Measurements from ENCODE around the gene TTC9B. TPM values are rescaled to one million over a fixed set of nuclear protein-coding genes. Genes with fewer than 3 reads are reported as not detected.
"Not testable (repeated sequence)": the region's sequence is repeated elsewhere in the genome, so short reads cannot be mapped to it uniquely, and the experiment has no call there.

Gene TTC9B
- total RNA-seq, 1 donor from 2014 or later, result not detected

DNA sequence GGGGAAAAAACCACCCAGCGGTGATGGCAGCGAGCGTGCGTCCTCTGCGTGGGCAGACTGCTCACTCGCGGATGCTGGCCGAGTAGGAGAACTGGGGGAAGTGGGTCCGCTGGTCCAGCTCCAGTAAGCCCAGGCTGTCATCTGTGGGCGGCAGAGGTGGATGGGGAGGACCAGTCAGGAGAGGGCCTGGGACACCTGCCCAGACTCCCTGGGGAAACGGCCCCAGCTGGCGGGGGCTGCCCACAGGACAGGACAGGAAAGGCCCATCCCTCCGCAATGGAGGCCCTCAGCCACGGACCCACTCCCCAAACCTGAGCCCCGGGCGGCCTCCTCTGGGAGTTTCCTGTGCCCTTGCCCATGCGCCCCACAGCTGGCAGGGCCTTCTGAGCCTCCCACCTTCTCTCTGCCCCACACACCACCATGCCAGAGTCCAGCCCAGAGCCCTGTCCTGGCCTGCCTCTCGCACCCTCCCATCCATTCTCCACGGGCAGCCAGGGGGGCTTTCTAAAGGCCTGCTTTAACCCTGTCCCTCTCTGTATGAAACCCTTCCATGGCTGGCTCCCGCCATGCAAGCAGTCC, 15.7 kb upstream of the TTC9B start:
- DNase-seq (ENCODE audit: low read depth), result no peak

DNA sequence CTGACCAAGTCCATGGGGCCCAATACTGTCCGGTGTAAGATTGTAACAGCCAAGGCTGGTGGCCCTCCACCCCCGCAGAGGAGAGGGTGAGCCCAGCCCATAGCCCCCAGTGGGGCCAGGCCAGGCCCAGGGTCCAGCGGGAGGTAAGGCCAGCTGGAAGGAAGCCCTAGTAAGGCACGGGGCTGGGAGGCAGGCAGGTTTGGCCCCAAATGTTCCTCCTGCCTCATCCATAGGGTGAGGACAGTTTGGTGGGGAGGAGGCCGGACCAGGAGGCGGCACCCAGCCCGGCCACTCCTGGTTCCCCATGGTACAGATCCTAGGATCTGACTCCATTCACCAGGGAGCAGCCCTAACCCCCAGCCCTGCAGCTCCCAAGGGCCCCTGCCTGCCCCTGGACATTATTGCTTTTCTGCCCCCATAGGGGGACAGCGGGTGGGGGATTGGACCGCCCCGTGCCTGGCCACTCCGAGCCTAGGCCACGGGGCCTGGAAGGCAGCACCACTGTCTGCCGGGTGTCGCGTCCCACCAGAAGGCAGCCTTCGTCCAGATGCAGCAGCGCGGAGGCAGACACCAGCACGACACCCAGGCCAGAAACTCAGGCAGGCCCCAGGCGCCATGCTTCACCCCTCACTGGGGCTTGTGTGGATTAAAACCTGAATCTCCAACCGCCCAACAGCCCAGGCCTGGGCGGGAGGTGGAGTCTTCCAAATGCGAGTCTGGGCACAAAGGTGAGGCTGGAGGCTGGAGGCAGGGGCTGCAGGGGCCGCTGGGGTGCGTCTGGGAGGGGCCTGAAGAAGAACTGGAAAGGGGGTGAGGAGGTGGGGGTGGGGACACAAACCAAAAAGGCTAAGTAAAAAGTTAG, 15.0 kb upstream of the TTC9B start:
- no peak for DNase-seq (ENCODE audit: low read depth)

DNA sequence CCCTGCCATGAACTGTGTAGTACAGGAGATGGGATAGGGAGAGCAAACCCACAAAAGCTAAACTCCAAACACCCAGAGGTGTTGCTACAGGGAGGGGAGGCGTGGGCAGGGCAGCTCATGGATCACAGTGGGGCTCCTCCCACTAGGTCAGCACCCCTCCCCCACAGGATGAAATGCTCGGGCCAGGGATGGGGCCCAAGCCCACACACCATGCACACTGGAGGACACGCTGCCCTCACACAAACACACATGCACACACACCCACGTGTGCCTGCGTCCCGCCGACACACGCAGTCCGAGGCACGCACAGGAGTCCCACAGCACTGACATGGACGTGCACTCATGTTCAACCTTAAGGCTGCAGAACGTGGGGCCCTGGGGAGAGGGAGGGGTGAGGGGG, 14.3 kb upstream of the TTC9B start:
- DNase-seq (ENCODE audit: low read depth), result no peak

DNA sequence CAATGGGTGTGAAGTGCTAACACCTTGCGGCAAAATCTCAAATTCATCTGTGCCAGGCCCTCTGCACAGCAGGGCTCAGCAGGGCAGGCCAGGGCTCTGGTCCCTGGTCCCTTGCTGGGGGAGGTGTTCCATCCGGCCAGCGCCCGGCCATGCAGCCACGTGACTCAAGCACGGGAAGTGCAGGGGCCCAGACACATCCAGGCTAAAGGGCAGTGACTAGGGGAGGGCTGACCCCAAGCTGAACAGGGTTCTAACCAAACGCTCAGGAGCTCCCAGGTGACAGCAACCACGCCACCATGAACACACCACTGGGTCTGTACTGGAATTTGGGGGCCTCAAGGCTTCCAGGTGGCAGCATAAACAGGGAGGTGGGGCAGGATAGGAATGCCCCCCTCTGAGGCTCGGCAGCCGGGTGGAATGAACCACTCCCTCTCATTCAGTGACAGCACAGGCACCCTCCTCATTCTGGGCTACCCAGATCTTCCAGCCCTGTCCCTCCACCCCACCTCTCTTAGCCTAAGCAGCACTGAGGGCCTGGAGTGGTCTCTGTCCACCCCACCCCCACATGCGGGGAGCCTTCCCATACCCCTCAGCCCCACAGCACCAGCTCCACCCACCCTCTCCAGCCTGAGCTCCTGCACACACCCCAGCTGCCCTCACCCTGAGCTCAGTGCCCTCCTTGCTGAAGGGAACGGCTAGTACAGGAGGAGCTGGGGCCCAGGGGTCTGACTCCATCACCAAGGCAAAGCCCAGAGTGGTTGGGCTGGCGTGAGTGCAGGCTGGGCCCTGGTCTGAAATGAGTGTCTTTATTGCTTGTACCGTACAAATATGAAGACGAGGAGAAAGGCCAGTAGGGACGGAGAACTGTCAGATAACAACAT, 13.6 kb upstream of the TTC9B start:
- no peak for DNase-seq (ENCODE audit: low read depth)

DNA sequence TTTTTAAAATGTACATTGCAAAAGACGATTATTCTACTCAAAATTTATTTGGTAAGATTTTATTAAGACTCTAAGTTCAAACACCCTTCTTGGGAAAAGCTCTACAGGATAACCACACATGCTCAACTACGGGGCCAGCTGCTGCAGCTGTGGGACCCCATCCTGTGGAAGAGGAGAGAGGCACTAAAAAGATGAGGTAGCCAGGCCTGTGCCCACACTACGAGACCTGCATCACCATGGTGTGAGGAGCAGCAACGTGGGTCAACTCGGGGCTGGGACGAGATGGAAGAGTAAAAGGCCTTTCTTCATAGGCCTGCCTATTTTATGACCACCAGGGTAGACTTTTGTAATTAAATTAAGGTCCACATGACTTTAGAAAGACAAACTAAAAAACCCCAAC, 12.9 kb upstream of the TTC9B start:
- no peak for DNase-seq (ENCODE audit: low read depth)

DNA sequence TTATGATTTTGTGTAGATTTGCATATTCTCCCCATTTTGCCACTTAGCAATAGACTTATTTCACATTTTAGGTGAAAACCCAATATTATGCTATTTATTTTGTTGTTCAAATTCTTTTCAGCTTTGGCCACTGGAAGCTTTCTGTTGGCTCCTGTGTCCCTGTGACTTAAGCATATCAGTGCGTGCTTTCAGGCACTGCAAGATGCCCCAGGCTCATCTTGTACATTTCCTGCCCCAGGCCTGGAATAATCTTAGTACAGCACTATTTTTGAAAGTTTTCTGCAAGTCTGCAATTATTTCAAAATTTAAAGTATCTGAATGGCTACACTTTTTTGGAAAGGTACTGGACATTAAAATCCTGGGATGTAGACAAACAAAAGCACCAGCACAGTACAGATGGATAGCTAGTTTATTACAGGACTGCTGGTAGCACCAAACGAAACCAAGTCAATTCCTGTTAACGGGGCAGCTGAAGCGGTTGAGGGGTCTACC, 11.8 kb upstream of the TTC9B start:
- no peak for DNase-seq (ENCODE audit: low read depth)

DNA sequence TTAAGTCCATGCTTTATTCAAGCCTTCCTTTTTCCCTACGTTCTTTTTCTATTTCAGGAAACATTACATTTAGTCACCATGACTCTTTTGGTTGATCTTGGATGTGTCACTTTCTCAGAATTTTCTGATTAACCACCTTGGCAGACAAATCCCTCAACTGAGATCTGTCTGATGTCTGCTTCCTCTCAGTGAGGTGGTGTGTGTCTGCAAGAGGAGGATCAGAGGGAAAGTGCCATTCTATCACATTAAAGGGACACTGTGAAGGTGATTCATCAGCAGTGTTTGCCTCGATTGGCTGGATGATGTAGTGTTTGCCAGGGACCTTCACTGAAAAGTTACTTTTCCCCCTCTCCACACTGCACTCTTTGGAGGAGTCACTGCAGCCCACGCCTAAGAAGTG, 11.3 kb upstream of the TTC9B start:
- DNase-seq (ENCODE audit: low read depth), result peak; percentile 16

DNA sequence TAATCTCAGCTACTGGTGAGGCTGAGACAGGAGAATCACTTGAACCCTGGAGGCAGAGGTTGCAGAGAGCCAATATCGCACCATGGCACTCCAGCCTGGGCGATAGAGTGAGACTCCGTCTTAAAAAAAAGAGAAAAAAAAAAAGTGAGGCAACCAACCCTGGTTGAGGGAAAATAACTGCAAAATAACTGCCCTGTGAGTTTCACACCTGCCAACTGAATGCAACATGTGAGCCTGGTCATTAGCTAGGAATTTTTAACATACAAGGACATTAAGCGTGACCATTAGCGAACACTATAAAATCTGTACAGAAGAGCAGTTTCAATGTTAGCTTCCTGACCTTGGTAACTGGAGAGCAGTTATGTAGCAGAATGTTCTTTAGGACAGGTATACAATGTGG, 10.7 kb upstream of the TTC9B start:
- no peak for DNase-seq (ENCODE audit: low read depth)

DNA sequence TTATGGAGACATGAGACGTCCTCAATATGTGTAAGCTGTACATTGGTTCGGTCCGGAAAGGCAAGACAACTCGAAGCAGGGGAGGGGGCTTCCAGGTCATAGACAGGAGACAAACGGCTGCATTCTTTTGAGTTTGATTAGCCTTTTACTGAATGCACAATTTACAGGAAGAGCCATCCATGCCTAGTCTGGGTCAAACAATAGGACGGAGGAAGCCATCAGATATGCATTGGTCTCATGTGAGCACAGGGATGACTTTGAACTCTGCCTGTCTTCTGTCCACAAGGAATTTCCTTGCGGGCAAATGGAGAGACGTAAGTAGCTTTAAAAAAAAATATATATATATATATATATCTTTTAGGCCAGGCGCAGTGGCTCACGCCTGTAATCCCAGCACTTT, 10.2 kb upstream of the TTC9B start:
- no peak for DNase-seq (ENCODE audit: low read depth)

DNA sequence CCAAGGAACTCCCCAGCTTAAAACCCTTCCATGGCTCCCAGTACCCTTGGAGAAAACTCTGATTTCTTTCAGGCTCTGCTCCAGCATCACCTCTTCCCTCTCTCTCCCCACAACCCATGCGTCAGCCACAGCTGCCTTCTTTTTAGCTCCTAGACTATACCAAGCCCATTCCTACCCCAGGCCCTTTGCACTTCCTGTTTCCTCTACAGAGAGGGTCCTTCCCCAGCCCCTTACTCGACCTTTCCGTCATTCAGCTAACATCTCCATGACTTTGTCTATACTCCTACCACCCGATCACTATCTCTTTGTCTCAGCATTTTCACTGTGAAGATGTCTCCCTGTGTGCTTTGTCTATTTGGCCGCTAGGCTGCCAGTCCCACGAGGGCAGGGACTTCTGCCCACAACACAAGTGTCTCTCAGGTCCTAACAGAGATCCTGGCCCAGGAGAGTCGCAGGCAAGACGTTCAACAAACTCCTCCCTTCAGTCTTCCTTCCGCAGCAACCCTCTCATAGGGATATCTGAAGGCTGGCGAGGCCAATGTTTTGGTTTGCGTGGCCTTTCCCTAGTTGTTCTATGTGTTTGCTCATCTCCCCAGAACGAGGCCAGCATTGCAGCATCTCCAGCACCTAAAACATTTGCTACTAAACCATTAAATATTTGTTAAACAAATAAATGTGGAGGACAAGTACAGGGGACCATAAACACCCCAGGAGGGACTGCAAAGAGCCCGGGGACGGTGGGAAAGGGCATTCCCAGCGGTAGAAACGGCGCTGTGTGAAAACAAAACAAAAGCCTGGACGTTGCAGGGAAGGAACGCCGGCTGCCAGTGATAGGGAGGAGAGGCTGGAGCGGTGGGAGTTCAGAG, 7.5 kb upstream of the TTC9B start:
- DNase-seq (ENCODE audit: low read depth), result peak; percentile 20

DNA sequence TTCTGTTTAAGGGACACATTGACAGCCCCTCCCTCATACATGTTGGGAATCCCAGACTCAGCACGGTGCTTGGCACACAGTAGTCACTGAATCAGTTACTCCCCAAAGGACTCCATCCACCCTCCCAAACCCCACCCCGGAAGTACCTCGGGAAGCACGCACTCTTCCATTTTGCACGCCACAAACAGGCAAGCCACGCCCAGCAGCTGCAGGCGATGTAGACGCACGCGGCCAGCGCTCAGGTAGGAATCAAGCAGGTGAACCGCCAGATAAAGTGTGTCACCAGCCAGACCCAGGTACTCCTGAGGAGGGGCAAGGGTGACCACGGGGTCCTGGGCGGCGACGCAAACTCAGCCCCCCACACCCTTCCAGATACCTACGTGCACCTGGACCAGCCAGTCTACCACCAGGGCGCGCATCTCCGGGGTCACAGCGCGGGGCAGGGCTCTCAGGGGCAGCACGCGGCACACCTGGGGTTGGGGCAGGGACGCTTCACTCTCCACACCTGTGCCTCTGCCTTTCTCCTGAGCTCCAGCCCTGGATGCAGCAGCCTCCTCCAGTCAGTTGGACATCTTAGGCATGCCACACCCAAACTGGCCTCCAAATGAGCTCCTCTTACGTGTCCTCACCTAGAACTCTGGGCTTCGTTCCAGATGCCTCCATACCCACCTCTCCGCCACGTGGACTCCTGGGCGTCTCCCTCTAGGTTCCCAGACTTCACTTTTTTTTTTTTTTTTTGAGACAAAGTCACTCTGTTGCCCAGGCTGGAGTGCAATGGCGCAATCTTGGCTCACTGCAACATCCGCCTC, 6.4 kb upstream of the TTC9B start:
- no peak for DNase-seq (ENCODE audit: low read depth)

DNA sequence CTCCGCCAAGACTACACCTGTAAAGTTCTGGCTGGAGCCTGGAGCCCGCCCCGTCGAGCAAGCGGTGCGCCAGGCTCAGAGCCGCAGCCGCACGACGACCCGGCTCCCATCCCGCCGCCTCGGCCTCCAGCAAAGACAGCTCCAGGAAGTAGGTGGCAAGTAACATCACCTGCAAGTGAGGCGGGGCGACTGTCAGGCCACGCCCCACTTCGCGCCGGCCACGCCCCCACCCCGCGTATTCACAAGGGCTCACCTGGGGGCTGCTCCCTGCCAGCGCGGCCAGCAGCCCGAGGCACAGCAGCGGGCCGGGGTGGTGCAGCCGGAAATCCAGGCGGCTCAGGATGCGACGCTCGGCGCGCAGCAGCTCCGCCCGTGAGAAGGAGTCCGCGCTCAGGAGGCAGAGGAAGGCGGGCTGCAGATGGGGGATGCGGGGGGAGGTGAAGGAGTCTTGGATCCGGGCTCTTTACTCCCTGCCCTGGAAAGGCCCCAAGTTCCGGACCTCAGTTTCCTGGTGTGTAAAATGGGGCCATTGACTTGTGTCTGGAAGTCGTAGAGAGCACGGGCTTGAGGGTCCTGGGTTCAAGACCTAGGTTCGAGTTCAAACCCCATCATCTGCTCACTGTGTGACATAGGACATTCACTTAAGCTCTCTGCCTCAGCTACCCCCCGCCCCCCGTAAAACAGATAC, 5.1 kb upstream of the TTC9B start:
- DNase-seq (ENCODE audit: low read depth), result no peak

DNA sequence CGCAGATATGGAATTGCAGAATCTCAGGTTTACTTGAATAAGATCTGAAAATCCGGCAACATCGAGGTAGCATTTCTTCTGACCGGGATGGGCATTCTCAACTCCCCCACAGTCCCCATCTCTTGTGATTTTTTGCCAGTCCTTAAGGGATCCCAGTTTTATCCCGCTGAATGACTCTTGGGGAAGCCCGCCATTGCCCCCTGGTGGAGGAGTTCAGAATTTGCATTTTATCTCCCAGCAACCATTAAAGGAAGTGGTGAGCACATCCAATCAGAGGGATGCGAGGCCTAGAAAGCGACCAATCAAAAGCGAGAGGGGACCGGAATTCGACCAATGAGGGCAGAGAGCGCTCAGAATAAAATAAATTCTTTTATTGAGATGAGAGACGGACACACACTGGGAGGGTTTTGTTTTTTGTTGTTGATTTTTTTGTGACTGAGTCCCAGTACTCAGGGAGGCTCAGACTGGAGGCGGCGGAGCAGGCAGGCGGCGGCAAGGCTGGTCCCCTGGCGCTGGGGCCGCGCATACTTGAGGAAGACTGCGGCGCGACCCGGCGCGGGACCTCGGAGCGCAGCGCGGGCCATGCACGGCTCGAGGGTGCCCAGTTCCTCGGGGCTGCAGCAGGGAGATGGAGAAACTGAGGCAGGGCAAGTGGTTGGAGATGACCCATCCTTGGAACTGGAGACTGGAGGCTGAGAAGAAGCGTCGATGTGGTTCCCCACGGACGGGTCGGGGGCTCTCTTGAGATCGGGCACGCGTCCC, 3.9 kb upstream of the TTC9B start:
- DNase-seq (ENCODE audit: low read depth), result peak; percentile 91

DNA sequence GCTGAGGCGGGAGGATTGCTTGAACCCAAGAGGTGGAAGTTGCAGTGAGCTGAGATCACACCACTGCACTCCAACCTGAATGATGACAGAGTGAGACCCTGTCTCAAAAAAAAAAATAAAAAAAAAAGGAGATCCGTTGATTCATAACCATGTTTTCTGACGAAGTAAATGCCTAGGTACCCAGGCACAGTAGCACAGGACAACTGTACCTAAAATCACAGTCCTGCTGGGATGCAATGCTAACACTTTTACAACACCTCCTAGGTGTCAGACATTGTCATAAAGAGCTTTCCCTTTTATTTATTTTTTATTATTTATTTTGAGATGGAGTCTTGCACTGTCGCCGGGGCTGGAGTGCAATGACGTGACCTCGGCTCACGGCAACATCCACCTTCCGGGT, 2.5 kb upstream of the TTC9B start:
- no peak for DNase-seq (ENCODE audit: low read depth)

DNA sequence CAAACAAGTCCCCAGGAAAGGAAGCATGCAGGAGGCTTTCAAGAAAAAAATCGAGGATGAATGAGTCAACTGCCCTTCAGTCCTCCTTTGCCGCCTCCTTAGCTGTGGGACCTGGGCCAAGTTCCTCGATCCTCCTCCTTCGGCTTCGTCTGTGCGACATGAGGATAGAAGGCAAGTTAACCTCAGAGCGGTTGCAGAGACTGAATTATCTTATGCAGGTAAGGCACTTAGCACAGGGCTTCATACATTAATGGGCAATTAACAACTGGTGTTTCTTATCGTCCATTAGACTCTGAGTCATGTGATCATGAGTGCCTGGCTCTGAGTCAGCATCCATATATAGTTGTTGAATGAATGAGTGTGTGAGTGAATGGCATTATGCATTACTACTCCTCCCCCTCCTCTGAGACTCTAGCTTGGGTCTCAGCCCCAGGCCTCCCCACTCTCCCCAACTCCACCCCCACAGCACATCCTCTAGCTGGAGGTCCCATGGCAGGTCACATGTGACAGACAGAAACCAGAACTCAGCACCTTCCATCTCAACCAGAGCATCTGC, 1.6 kb upstream of the TTC9B start:
- no peak for DNase-seq (ENCODE audit: low read depth)

DNA sequence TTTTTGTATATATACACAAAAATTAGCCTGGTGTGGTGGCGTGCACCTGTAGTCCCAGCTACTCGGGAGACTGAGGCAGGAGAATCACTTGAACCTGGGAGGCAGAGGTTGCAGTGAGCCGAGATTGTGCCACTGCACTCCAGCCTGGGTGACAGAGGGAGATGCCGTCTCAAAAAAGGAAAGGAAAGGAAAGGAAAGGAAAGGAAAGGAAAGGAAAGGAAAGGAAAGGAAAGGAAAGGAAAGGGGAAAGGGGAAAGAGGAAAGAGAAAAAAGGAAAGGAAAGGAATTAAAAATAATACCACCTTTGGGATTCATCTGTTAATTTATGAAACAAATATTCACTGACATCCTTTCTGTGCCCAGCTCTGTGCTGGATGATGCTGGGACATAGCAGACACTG, 845 bp upstream of the TTC9B start:
- DNase-seq (ENCODE audit: low read depth), result not testable (repeated sequence)

DNA sequence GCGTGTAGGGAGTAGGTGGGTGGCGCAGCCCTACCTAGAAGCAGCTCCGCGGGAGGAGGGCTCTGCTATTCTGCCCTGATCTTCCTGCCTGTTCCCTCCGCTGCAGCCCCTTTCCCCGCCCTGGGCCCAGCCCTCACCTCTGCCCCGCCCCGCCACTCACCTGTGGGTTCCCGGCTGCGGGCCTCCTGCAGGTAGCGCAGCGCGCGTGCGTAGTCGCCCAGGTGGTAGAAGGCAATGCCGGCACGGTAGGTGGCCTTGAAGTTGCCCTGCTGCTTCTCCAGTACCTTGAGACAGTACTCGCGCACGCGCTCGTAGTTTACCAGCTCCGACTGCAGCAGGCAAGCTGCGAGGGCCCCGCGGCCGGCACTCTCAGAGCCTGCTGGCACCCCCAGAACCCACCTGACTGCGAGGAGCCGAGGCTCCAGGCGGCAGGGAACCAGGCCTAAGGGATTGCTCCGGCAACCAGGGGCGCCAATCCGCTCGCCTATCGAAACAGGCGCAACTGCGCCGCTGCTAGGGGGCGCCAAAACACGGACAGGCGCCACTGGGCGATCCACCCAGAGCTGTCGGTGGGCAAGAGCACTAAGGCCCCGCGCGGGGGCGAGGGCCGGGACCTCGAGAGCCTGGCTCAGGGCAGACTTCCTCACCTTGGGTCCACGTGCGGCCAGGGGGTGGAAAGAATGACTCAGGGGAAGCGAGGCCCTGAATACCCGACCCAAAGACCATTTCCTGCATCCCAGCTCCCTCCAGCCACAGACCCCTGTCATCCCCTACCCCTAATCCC, 965 bp downstream of the TTC9B start:
- DNase-seq (ENCODE audit: low read depth), result no peak

DNA sequence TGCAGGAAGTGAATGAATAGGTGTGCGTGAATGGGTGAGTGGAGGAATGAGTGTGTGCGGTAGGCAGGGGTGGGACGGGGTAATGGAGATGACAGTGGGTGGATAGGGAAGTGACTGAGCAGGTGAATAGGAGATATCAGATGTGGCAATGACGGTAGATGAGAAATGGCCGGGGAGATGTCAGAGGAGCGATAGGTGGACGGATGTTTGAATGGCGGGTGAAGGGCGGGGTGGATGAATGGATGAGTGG, 1.5 kb downstream of the TTC9B start:
- no peak for DNase-seq (ENCODE audit: low read depth)

Measured in myocyte (in vitro differentiated cells).